Lung (tissue), 5 donors: ENCODE measurements around the gene OR3A2. TPM values are rescaled to one million over a fixed set of nuclear protein-coding genes. Genes with fewer than 3 reads are reported as not detected.

Experiments
- polyA plus RNA-seq, 2 donors: library from polyadenylated mRNA; stranded (reverse); fragments of 200-250 nt; gene quantifications; one replicate each; pipeline ENCODE4 v1.2.1, GENCODE V29; 2013
- small RNA-seq: library from RNA; depleted of rRNA; stranded (forward); fragments of <200 nt; gene quantifications from one replicate; pipeline ENCODE3, GENCODE V24; 2014; ENCODE audit warnings: low replicate concordance
- total RNA-seq, 2 donors: library from RNA; depleted of rRNA in 1 of 2; stranded (reverse); fragments of >200 nt in 1 of 2; gene quantifications; one replicate each; pipeline ENCODE4 v1.2.1, GENCODE V29; 2014 to 2021
- donor health status: Bipolar disorder and iron deficiency.
- donor health status: healthy.
- donor health status: DM: yes; HTN: yes; CAD: no.

OR3A2 gene
- total and polyA plus RNA-seq, 4 donors = 0.10 to 0.37 TPM; not detected in 2

Small RNAs within 50 kb of the gene (small RNA-seq; reads per million reads assigned to genes)
- not detected for gene OR1AC1P

Other genes starting within 250 kb of the OR3A2 start
- not detected for gene OR1A2, start 188.8 kb downstream of the OR3A2 start, total RNA-seq
- gene OR1A2, start 188.8 kb downstream of the OR3A2 start, polyA plus RNA-seq = not detected
- not detected for gene OR1A1, start 178.6 kb downstream of the OR3A2 start, total RNA-seq
- not detected for gene OR1A1, start 178.6 kb downstream of the OR3A2 start, polyA plus RNA-seq
- gene OR3A1, start 87.9 kb downstream of the OR3A2 start, total RNA-seq = not detected
- not detected for gene OR3A1, start 87.9 kb downstream of the OR3A2 start, polyA plus RNA-seq
- not detected for gene OR1E1, start 12.1 kb upstream of the OR3A2 start, total RNA-seq
- not detected for gene OR1E1, start 12.1 kb upstream of the OR3A2 start, polyA plus RNA-seq
- gene OR3A3, start 25.1 kb upstream of the OR3A2 start, total RNA-seq = under 1 TPM in 1 of 2 donors, not detected in 1; 0.63 TPM
- gene OR3A3, start 25.1 kb upstream of the OR3A2 start, polyA plus RNA-seq = not detected
- not detected for gene OR1E2, start 47.5 kb upstream of the OR3A2 start, total RNA-seq
- not detected for gene OR1E2, start 47.5 kb upstream of the OR3A2 start, polyA plus RNA-seq
- not detected for gene SPATA22, start 85.5 kb upstream of the OR3A2 start, total RNA-seq
- gene SPATA22, start 85.5 kb upstream of the OR3A2 start, polyA plus RNA-seq = under 1 TPM; 0.06 to 0.12 TPM
- gene ASPA, start 89.7 kb upstream of the OR3A2 start, total RNA-seq = 10 to 100 TPM in 1 of 2 donors, 1 to 10 TPM in 1; 2.5 to 17.5 TPM
- gene ASPA, start 89.7 kb upstream of the OR3A2 start, polyA plus RNA-seq = under 1 TPM; 0.31 to 0.96 TPM
- gene TRPV3, start 171.5 kb upstream of the OR3A2 start, total RNA-seq = under 1 TPM; 0.46 to 0.91 TPM
- gene TRPV3, start 171.5 kb upstream of the OR3A2 start, polyA plus RNA-seq = under 1 TPM; 0.10 to 0.20 TPM
- 1 to 10 TPM; 3.4 to 6.6 TPM for gene TRPV1, start 223.1 kb upstream of the OR3A2 start, total RNA-seq
- 1 to 10 TPM; 1.4 to 2.6 TPM for gene TRPV1, start 223.1 kb upstream of the OR3A2 start, polyA plus RNA-seq
- gene SHPK, start 249.9 kb upstream of the OR3A2 start, total RNA-seq = 10 to 100 TPM; 15.9 to 16.8 TPM
- 1 to 10 TPM; 4.9 to 6.7 TPM for gene SHPK, start 249.9 kb upstream of the OR3A2 start, polyA plus RNA-seq